PC-3 (cell line): ENCODE measurements around the gene SMIM11. TPM values are rescaled to one million over a fixed set of nuclear protein-coding genes. Genes with fewer than 3 reads are reported as not detected.
"Not testable (repeated sequence)": the region's sequence is repeated elsewhere in the genome, so short reads cannot be mapped to it uniquely, and the experiment has no call there.

Experiments used
- ATAC-seq: fragments of 200-7000 bp; cut with Tn5 transposase; 2 replicates; pipeline ENCODE4 v1.9.1; 2020; ENCODE audit warnings: mild to moderate bottlenecking, moderate library complexity
- BruUV-seq: library from RNA; stranded (reverse); fragments of 400-500 nt; replicated peaks from 2 replicates; lab custom pipeline; 2021; lab: Mats Ljungman, UMichigan
- CTCF ChIA-PET: fragments of 300-600 bp; sonication (Branson Sonifier 250); formaldehyde crosslinking; loops from one replicate; lab custom pipeline; 2022; ENCODE audit warnings: antibody characterized with exemption; lab: Charles Lee
- POLR2A ChIA-PET: fragments of 300-600 bp; sonication (Branson Sonifier 250); formaldehyde crosslinking; loops from one replicate; lab custom pipeline; 2022; ENCODE audit warnings: antibody characterized with exemption; ENCODE audit not compliant: unreplicated experiment; lab: Charles Lee
- DNase-seq: peaks from one replicate; pipeline ENCODE4 v3.0.0-alpha.2; 2015
- H2AFZ ChIP-seq: fragments of 300-600 bp; sonication (generic); 2 replicates; pipeline ENCODE4 v1.6.0; 2016; ENCODE audit warnings: antibody characterized with exemption, low read length
- H3F3A ChIP-seq: fragments of 300-600 bp; sonication (generic); one replicate; pipeline ENCODE4 v1.6.0; 2017; ENCODE audit warnings: antibody characterized with exemption, low read length, control low read depth, mild to moderate bottlenecking; ENCODE audit not compliant: unreplicated experiment
- H3K27ac ChIP-seq: fragments of 300-600 bp; sonication (generic); 2 replicates; pipeline ENCODE4 v1.5.1; 2016; ENCODE audit warnings: mild to moderate bottlenecking, low read length
- H3K27me3 ChIP-seq: fragments of 300-600 bp; sonication (generic); 2 replicates; pipeline ENCODE4 v1.6.1; 2016; ENCODE audit warnings: low read length, mixed read lengths
- H3K36me3 ChIP-seq: fragments of 300-600 bp; sonication (generic); 2 replicates; pipeline ENCODE4 v1.6.1; 2016; ENCODE audit warnings: low read depth, mixed run types, low read length, mixed read lengths
- H3K4me1 ChIP-seq: fragments of 300-600 bp; sonication (generic); 2 replicates; pipeline ENCODE4 v1.5.1; 2016; ENCODE audit warnings: low read length; ENCODE audit not compliant: insufficient read depth
- H3K4me2 ChIP-seq: fragments of 300-600 bp; sonication (generic); 2 replicates; pipeline ENCODE4 v1.6.0; 2016; ENCODE audit warnings: low read length
- H3K4me3 ChIP-seq: fragments of 300-600 bp; sonication (generic); 2 replicates; pipeline ENCODE4 v1.5.1; 2016; ENCODE audit warnings: mild to moderate bottlenecking, low read length, mixed read lengths
- H3K79me2 ChIP-seq: fragments of 300-600 bp; sonication (generic); 2 replicates; pipeline ENCODE4 v1.6.1; 2017; ENCODE audit warnings: low read length, mixed read lengths
- H3K9ac ChIP-seq: fragments of 300-600 bp; sonication (generic); 2 replicates; pipeline ENCODE4 v1.6.0; 2016; ENCODE audit warnings: mild to moderate bottlenecking, low read length
- H3K9me2 ChIP-seq: fragments of 300-600 bp; sonication (generic); replicated peaks from 2 replicates; pipeline ENCODE4 v1.6.1; 2016; ENCODE audit warnings: mixed run types, low read length, mixed read lengths
- H3K9me3 ChIP-seq: fragments of 300-600 bp; sonication (generic); 2 replicates; pipeline ENCODE4 v1.6.1; 2016; ENCODE audit warnings: low read length, mixed read lengths
- H4K20me1 ChIP-seq: fragments of 300-600 bp; sonication (generic); 2 replicates; pipeline ENCODE4 v1.6.1; 2016; ENCODE audit warnings: low read length, mixed read lengths
- intact Hi-C: fragments of 100-400 bp; cut with micrococcal nuclease; formaldehyde crosslinking; loops from 2 replicates; pipeline ENCODE4 v1.9.0; 2023
- total RNA-seq: library from RNA; depleted of rRNA; stranded (reverse); fragments of >200 nt; gene quantifications from 2 replicates; pipeline ENCODE4 v1.2.3, GENCODE V29; 2014; rRNA removed

Gene SMIM11
- total RNA-seq, 1 experiment from 2014 or later, result 39.8 TPM

GRCh38 chr21:34417448-34418077, 42.3 kb downstream of the SMIM11 start:
- H4K20me1 ChIP-seq, H3K27ac ChIP-seq, CTCF ChIA-PET, H3K9me2 ChIP-seq, H3F3A ChIP-seq, intact Hi-C loops, H3K9ac ChIP-seq, DNase-seq, H2AFZ ChIP-seq, H3K4me1 ChIP-seq, H3K9me3 ChIP-seq, H3K36me3 ChIP-seq, H3K4me2 ChIP-seq, H3K4me3 ChIP-seq, H3K27me3 ChIP-seq, H3K79me2 ChIP-seq, BruUV-seq, POLR2A ChIA-PET, ATAC-seq: not testable (repeated sequence)

- ATAC-seq, intact Hi-C loops, H3K4me3 ChIP-seq, H3K27ac ChIP-seq, BruUV-seq, H3F3A ChIP-seq, DNase-seq, H3K9me3 ChIP-seq, H3K9me2 ChIP-seq, POLR2A ChIA-PET, H3K4me1 ChIP-seq, H3K27me3 ChIP-seq, CTCF ChIA-PET, H3K9ac ChIP-seq, H3K4me2 ChIP-seq, H3K36me3 ChIP-seq, H4K20me1 ChIP-seq, H2AFZ ChIP-seq, H3K79me2 ChIP-seq: not testable (repeated sequence)
These were observed 48.5 kb downstream of the SMIM11 start, which contains the start of gene SMIM34 for GRCh38 chr21:34423805-34424204. Gene SMIM34 (minus strand): TSS chr21:34423951. CDS start chr21:34423839, 112 bp downstream.

- intact Hi-C loops, result not testable (repeated sequence)
These were observed 52.0 kb downstream of the SMIM11 start for GRCh38 chr21:34427339-34427738.

DNA sequence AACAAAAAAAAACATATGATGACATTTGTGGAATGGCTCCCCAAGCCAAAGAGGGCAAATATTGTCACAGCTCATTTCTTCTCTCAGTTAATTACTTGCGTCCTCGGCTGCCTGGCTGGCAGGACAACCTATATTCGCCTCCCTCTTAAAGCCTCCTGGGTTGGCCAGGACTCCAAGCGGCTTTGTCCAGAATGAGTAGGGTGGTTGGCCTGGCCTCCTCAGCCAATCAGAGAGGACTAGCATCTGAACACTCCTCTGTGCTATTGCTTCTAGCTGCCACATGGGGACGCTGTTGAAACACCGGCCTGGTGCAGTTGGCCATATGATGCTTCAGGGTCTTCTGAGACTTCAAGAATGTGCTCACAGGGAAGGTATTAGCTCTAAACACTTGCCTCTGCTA, 53.1 kb downstream of the SMIM11 start:
- H3K27me3 ChIP-seq, H3K4me3 ChIP-seq, CTCF ChIA-PET, H3K27ac ChIP-seq, H3F3A ChIP-seq, H3K4me1 ChIP-seq, H3K36me3 ChIP-seq, H2AFZ ChIP-seq, H4K20me1 ChIP-seq, H3K9ac ChIP-seq, H3K9me3 ChIP-seq, intact Hi-C loops, BruUV-seq, ATAC-seq, H3K79me2 ChIP-seq, DNase-seq, H3K9me2 ChIP-seq, POLR2A ChIA-PET, H3K4me2 ChIP-seq: not testable (repeated sequence)

More at GRCh38 chr21:34427339-34427738, 52.0 kb downstream of the SMIM11 start:
- H3K9me3 ChIP-seq, H3K4me3 ChIP-seq, POLR2A ChIA-PET, H3K4me1 ChIP-seq, H3K9me2 ChIP-seq, H3K27ac ChIP-seq, H3K79me2 ChIP-seq, H3K36me3 ChIP-seq, CTCF ChIA-PET, H3K4me2 ChIP-seq, H2AFZ ChIP-seq, DNase-seq, H4K20me1 ChIP-seq, H3K9ac ChIP-seq, H3K27me3 ChIP-seq, BruUV-seq, ATAC-seq, H3F3A ChIP-seq: not testable (repeated sequence)

DNA sequence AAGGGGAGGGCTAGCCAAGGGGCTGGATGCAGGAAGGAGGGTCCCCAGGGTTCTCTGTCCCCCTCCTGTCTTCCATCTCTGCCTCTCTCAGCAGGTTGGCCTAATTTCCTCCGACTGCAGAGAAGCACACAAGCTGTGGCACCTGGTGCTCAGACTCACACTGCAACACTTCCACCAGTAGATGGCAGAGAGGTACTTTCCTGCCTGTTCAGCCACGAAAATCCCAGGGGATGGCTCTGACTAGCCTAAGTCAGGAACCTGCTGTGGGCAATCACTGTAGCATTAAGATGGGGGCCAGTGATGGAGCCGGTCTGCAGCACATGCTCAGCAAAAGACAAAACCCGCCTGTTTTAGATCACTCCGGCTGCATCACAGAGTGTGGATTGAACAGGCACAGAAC, 54.4 kb downstream of the SMIM11 start:
- H3K4me1 ChIP-seq, DNase-seq, H3K27me3 ChIP-seq, H3K27ac ChIP-seq, H2AFZ ChIP-seq, BruUV-seq, H3F3A ChIP-seq, H3K4me2 ChIP-seq, CTCF ChIA-PET, intact Hi-C loops, H3K9ac ChIP-seq, POLR2A ChIA-PET, H3K9me2 ChIP-seq, H3K36me3 ChIP-seq, H3K79me2 ChIP-seq, H3K4me3 ChIP-seq, H4K20me1 ChIP-seq, H3K9me3 ChIP-seq: not testable (repeated sequence)
- peak; percentile 90 for ATAC-seq

Other genes starting within 250 kb of the SMIM11 start
- not detected in 2 replicates for gene KCNE2, start 11.5 kb upstream of the SMIM11 start, total RNA-seq
- gene SMIM34, start 48.4 kb downstream of the SMIM11 start, total RNA-seq, result not detected in 2 replicates
- 0.58 and 0.69 TPM in 2 replicates for gene KCNE1, start 136.7 kb downstream of the SMIM11 start, total RNA-seq
- gene RCAN1, start 239.6 kb downstream of the SMIM11 start, total RNA-seq, result 24.2 and 26.2 TPM in 2 replicates